ENCODE measurements around the gene NOX3.
"Not testable (repeated sequence)": the region's sequence is repeated elsewhere in the genome, so short reads cannot be mapped to it uniquely, and the experiment has no call there.

DNA sequence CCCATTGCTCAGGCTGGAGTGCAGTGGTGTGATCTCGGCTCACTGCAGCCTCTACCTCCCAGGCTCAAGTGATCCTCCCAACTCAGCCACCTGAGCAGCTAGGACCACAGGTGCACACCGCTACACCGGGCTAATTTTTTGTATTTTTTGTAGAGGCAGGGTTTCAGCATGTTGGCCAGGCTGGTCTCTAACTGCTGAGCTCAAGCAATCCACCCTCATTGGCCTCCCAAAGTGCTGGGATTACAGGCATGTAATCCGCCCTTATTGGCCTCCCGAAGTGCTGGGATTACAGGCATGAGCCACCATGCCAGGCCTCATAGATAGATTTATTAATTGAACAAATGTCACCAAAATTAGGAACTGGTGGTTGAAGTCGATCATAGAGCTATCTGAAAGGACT is 32.6 kb upstream of the NOX3 start:
- not testable (repeated sequence) for TF ChIP-seq EZH2phosphoT487 (IDR thresholded peaks at IDR 0.05; ENCODE audit: insufficient read depth, low read depth); EZH2 (IDR thresholded peaks at IDR 0.05; ENCODE audit: insufficient read depth, poor library complexity, severe bottlenecking)

All from GM23248 (cell line).